A549 (cell line): ENCODE data around the gene AAR2.

ENCODE experiments used
- BHLHE40 ChIP-seq: IDR thresholded peaks from 2 replicates; pipeline ENCODE4 v1.6.1; 2012; ENCODE audit warnings: low read depth, low read length, inconsistent platforms
- CEBPB ChIP-seq, 2 experiments: fragments of >200 bp in 1 of 2; sonication (Bioruptor Twin) in 1 of 2; formaldehyde crosslinking in 1 of 2; IDR thresholded peaks; 2 replicates each; pipeline ENCODE4 v1.6.1; 2012 to 2016
- EHF ChIP-seq: fragments of 250-450 bp; sonication (Bioruptor Pico); IDR thresholded peaks from 2 replicates; pipeline ENCODE4 v1.5.0; 2020; ENCODE audit warnings: mild to moderate bottlenecking
- EP300 ChIP-seq, 2 experiments: fragments of >200 bp; sonication (Bioruptor Twin); formaldehyde crosslinking; IDR thresholded peaks; 2 replicates in 1 of 2; 3 replicates in 1 of 2; pipeline ENCODE4 v1.6.1; 2016 to 2017
- JUN ChIP-seq, 2 experiments: fragments of >200 bp; sonication (Bioruptor Twin); formaldehyde crosslinking; IDR thresholded peaks; 2 replicates in 1 of 2; 3 replicates in 1 of 2; pipeline ENCODE4 v1.6.1; 2016 to 2017
- PHF8 ChIP-seq: fragments of 200-600 bp; sonication (generic); IDR thresholded peaks from 2 replicates; pipeline ENCODE4 v1.6.1; 2016; ENCODE audit warnings: low read depth, mild to moderate bottlenecking, antibody characterized with exemption, moderate library complexity, borderline replicate concordance
- POLR2A ChIP-seq: IDR thresholded peaks from 2 replicates; pipeline ENCODE4 v1.6.1; 2012; ENCODE audit warnings: mild to moderate bottlenecking, low read length
- RARB ChIP-seq: fragments of 250-450 bp; sonication (Bioruptor Pico); IDR thresholded peaks from 2 replicates; pipeline ENCODE4 v1.8.0; 2021; ENCODE audit warnings: mild to moderate bottlenecking, moderate library complexity
- RFX5 ChIP-seq: fragments of 450-650 bp; IDR thresholded peaks from 2 replicates; pipeline ENCODE4 v1.7.1; 2014; ENCODE audit warnings: antibody characterized with exemption, mild to moderate bottlenecking, moderate library complexity
- ZNF302 ChIP-seq: fragments of 250-450 bp; sonication (Bioruptor Pico); IDR thresholded peaks from 2 replicates; pipeline ENCODE4 v1.9.0; 2021; ENCODE audit warnings: inconsistent platforms, mild to moderate bottlenecking, moderate library complexity
- TF ChIP-seq, protein P1 (sequence below): fragments of >200 bp; sonication (Bioruptor Twin); formaldehyde crosslinking; IDR thresholded peaks from 3 replicates; pipeline ENCODE4 v1.5.1; 2016
- TF ChIP-seq, protein P2 (sequence below): IDR thresholded peaks from 2 replicates; pipeline ENCODE4 v1.6.1; 2012
- TF ChIP-seq, protein P3 (sequence below): fragments of 200-600 bp; sonication (generic); IDR thresholded peaks from 2 replicates; pipeline ENCODE4 v1.6.1; 2016; ENCODE audit warnings: antibody characterized with exemption, mild to moderate bottlenecking, moderate library complexity

DNA sequence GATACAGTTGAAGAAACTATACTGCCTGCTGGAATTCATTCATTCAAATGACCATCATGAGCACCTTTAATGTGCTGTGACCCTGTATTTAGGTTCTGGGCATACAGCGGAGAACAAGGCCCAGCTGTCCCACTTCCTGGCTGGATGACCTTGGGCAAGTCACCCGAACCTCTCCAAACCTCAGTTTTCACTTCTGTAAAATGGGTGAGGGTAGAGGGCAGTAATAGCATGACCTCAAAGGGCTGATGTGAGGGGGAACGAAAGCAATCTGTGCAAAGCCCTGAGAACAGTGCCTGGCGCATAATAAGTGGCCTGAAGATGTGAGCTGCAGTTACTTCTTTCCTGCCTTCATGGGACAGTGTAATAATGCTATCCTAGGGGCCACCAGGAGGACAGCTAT is 20.5 kb upstream of the AAR2 start:
- TF ChIP-seq, protein P1, sequence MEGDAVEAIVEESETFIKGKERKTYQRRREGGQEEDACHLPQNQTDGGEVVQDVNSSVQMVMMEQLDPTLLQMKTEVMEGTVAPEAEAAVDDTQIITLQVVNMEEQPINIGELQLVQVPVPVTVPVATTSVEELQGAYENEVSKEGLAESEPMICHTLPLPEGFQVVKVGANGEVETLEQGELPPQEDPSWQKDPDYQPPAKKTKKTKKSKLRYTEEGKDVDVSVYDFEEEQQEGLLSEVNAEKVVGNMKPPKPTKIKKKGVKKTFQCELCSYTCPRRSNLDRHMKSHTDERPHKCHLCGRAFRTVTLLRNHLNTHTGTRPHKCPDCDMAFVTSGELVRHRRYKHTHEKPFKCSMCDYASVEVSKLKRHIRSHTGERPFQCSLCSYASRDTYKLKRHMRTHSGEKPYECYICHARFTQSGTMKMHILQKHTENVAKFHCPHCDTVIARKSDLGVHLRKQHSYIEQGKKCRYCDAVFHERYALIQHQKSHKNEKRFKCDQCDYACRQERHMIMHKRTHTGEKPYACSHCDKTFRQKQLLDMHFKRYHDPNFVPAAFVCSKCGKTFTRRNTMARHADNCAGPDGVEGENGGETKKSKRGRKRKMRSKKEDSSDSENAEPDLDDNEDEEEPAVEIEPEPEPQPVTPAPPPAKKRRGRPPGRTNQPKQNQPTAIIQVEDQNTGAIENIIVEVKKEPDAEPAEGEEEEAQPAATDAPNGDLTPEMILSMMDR = no peak
- no peak for TF ChIP-seq JUN (IDR thresholded peaks at IDR 0.05)
- no peak for TF ChIP-seq RFX5
- no peak for TF ChIP-seq ZNF302 (CRISPR knock-in tag)
- no peak for TF ChIP-seq PHF8
- TF ChIP-seq POLR2A = no peak
- TF ChIP-seq, protein P2, sequence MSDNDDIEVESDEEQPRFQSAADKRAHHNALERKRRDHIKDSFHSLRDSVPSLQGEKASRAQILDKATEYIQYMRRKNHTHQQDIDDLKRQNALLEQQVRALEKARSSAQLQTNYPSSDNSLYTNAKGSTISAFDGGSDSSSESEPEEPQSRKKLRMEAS = no peak
- TF ChIP-seq EHF (CRISPR knock-in tag) = no peak
- TF ChIP-seq, protein P3, sequence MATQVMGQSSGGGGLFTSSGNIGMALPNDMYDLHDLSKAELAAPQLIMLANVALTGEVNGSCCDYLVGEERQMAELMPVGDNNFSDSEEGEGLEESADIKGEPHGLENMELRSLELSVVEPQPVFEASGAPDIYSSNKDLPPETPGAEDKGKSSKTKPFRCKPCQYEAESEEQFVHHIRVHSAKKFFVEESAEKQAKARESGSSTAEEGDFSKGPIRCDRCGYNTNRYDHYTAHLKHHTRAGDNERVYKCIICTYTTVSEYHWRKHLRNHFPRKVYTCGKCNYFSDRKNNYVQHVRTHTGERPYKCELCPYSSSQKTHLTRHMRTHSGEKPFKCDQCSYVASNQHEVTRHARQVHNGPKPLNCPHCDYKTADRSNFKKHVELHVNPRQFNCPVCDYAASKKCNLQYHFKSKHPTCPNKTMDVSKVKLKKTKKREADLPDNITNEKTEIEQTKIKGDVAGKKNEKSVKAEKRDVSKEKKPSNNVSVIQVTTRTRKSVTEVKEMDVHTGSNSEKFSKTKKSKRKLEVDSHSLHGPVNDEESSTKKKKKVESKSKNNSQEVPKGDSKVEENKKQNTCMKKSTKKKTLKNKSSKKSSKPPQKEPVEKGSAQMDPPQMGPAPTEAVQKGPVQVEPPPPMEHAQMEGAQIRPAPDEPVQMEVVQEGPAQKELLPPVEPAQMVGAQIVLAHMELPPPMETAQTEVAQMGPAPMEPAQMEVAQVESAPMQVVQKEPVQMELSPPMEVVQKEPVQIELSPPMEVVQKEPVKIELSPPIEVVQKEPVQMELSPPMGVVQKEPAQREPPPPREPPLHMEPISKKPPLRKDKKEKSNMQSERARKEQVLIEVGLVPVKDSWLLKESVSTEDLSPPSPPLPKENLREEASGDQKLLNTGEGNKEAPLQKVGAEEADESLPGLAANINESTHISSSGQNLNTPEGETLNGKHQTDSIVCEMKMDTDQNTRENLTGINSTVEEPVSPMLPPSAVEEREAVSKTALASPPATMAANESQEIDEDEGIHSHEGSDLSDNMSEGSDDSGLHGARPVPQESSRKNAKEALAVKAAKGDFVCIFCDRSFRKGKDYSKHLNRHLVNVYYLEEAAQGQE = no peak
- no peak for TF ChIP-seq BHLHE40
- TF ChIP-seq RARB = no peak
- no peak for TF ChIP-seq EP300 (IDR thresholded peaks at IDR 0.05)
- TF ChIP-seq CEBPB (IDR thresholded peaks at IDR 0.05) = no peak
